Memory B cell (primary cell): ENCODE measurements around the gene DDIT4.
"Not testable (repeated sequence)": the region's sequence is repeated elsewhere in the genome, so short reads cannot be mapped to it uniquely, and the experiment has no call there.

Experiments
- ATAC-seq: fragments of 150-1000 bp; cut with Tn5 transposase; 2 replicates; pipeline ENCODE4 v1.10.0; 2021; ENCODE audit warnings: low read depth, mild to moderate bottlenecking, moderate library complexity
- DNase-seq, 2 donors: peaks; one replicate each; pipeline ENCODE4 v3.0.0; 2022; ENCODE audit warnings: low spot score in 2 of 2
- H3K27ac Mint-ChIP-seq: one replicate; pipeline ENCODE4 v1.8.0; 2022; ENCODE audit warnings: mild to moderate bottlenecking, moderate library complexity, mixed read lengths
- H3K27me3 Mint-ChIP-seq: one replicate; pipeline ENCODE4 v1.8.0; 2022; ENCODE audit warnings: mixed read lengths
- H3K36me3 Mint-ChIP-seq: one replicate; pipeline ENCODE4 v1.8.0; 2022; ENCODE audit warnings: mild to moderate bottlenecking, mixed read lengths
- H3K4me1 Mint-ChIP-seq: one replicate; pipeline ENCODE4 v1.8.0; 2022; ENCODE audit warnings: mixed read lengths
- H3K4me3 Mint-ChIP-seq: one replicate; pipeline ENCODE4 v1.8.0; 2022; ENCODE audit warnings: mild to moderate bottlenecking, moderate library complexity, mixed read lengths
- H3K9me3 Mint-ChIP-seq: one replicate; pipeline ENCODE4 v1.8.0; 2022; ENCODE audit warnings: mixed read lengths

Gene DDIT4

DNA sequence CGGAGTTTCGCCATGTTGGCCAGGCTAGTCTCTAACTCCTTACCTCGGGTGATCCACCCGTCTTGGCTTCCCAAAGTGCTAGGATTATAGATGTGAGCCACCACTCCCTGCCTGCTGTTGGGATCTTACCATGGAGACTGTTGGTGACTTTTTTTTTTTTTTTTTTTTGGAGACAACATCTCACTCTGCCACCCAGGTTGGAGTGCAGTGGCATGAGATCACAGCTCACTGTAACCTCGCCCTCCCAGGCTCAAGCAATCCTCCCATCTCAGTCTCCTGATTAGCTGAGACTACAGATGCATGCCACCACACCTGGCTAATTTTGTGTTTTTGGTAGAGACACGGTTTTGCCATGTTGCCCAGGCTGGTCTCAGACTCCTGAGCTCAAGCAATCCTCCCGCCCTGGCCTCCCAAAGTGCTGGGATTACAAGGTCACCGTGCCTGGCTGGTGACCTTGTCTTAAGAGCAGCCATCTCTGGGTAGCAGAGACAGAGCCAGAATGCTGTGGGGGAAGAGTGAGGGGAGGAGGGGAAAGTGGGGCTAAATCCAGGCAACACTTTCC, 32.0 kb upstream of the DDIT4 start:
- H3K27me3 Mint-ChIP-seq, result no peaks in the 10 kb centered on the region
- H3K36me3 Mint-ChIP-seq, result peaks cover 3% of the 10 kb centered on the region
- H3K4me3 Mint-ChIP-seq, result peak overlapping the region; percentile 28
- DNase-seq, result no peak
- H3K4me1 Mint-ChIP-seq, result peaks cover 41% of the 10 kb centered on the region
- ATAC-seq, result no peak
- H3K9me3 Mint-ChIP-seq, result no peaks in the 10 kb centered on the region
- H3K27ac Mint-ChIP-seq, result no peak overlapping the region

DNA sequence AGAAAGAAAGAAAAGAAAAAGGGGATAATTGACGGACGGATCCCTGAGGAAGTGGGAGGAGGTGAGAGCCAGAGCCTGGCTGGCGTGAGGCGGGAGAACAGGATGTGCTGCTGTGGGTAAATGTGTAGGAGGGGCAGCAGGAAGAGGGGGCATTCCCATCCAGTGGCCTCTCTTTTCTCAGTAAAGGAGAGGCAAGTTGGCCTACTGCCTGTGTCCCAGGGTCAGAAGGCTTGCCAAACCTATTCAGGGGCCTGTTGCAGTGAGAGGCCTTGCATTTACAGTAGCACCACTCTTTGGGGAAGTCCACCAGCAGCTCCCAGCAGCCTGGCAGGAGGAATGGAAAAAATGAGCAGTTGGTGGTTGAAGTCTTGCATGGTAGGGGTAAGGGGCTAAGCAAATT, 31.0 kb upstream of the DDIT4 start:
- H3K36me3 Mint-ChIP-seq, result no peaks in the 10 kb centered on the region
- H3K4me1 Mint-ChIP-seq, result peaks cover 44% of the 10 kb centered on the region
- DNase-seq, result no peak
- ATAC-seq, result no peak
- H3K9me3 Mint-ChIP-seq, result no peaks in the 10 kb centered on the region
- H3K27ac Mint-ChIP-seq, result peak overlapping the region; percentile 69
- no peaks in the 10 kb centered on the region for H3K27me3 Mint-ChIP-seq
- no peak overlapping the region for H3K4me3 Mint-ChIP-seq

DNA sequence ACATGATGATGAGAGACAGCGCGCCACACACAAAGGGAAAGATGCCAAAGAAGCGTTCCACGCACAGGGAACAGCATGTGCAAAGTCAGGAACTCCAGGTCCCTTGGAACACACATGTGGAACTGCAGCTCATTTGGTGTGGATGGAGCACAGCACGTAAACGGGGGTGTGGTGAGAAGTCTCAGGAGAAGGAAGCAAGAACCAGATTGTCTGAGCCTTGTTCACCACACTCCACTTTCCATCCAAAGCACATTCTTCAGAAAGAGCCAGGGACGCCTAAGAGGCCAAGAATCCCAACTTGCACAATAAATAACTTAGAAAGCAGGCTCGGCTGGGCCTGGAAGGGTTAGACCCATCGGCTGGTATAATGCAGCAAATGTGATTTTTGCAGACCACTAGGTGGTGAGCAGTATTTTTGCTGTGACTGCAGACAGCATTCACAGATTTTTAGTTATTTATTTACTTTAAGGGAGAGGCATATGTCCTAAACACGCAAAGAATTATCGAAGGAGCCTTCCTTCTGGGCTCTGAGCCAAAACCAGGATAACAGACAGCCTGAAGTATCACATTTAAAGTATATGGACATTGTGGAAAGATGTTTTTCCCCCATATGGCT, 29.8 kb upstream of the DDIT4 start:
- Mint-ChIP-seq H3K36me3 (no peaks in the 10 kb centered on the region), H3K27me3 (no peaks in the 10 kb centered on the region), H3K9me3 (no peaks in the 10 kb centered on the region), H3K4me3 (no peak overlapping the region), H3K4me1 (peaks cover 53% of the 10 kb centered on the region), H3K27ac (peak overlapping the region; percentile 62)
- ATAC-seq (no peak), DNase-seq (no peak)

DNA sequence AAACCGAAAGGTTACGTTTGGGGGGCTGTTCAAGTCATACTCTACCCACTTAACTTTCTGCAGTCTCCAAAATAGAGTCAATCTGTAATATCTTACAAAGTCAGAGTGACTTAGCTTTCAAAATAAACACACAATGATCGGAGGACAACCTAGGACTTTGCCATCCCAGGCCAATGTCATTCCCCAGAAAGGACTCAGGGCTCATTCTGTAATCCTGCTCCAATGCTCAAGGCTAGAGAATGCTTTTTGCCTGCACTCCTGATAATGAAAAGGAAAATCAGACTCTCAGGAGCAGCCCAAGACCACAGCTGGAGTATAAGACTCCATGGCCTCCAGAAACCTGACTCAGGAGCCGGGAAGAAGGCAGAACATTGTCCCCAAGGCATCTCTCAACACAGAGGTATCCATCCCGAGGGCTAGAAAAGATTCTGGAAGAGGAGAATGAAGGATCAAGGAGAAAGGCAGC, 29.1 kb upstream of the DDIT4 start:
- DNase-seq (no peak), ATAC-seq (no peak)
- Mint-ChIP-seq H3K27ac (peak overlapping the region; percentile 62), H3K9me3 (no peaks in the 10 kb centered on the region), H3K27me3 (no peaks in the 10 kb centered on the region), H3K4me1 (peaks cover 53% of the 10 kb centered on the region), H3K36me3 (no peaks in the 10 kb centered on the region), H3K4me3 (no peak overlapping the region)

DNA sequence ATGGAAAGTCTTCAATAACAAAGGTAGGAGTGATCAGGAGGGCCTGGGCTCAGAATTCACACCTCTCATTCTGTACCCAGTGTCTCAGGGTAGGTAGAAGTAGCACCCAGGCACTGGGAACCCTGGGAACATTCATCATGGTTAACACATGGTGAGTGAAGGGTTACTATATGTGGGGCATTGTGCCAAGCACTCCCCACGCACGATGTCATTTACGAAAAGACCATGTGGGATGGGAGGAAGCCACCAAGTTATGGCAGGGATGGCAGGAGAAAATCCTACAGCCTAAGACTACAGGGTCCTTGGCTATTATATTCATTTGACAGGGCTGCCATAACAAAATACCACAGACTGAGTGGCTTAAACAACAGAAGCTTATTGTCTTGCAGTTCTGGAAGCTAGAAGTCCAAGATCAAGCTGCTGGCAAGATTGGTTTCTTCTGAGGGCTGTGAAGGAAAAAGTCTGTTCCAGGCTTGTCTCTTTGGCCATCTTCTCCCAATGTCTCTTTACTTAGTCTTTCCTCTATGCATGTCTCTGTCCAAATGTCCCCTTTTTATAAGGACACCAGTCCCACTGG, 27.7 kb upstream of the DDIT4 start:
- DNase-seq (no peak), ATAC-seq (no peak)
- Mint-ChIP-seq H3K36me3 (no peaks in the 10 kb centered on the region), H3K4me3 (no peak overlapping the region), H3K4me1 (peaks cover 57% of the 10 kb centered on the region), H3K27me3 (no peaks in the 10 kb centered on the region), H3K27ac (no peak overlapping the region), H3K9me3 (no peaks in the 10 kb centered on the region)

DNA sequence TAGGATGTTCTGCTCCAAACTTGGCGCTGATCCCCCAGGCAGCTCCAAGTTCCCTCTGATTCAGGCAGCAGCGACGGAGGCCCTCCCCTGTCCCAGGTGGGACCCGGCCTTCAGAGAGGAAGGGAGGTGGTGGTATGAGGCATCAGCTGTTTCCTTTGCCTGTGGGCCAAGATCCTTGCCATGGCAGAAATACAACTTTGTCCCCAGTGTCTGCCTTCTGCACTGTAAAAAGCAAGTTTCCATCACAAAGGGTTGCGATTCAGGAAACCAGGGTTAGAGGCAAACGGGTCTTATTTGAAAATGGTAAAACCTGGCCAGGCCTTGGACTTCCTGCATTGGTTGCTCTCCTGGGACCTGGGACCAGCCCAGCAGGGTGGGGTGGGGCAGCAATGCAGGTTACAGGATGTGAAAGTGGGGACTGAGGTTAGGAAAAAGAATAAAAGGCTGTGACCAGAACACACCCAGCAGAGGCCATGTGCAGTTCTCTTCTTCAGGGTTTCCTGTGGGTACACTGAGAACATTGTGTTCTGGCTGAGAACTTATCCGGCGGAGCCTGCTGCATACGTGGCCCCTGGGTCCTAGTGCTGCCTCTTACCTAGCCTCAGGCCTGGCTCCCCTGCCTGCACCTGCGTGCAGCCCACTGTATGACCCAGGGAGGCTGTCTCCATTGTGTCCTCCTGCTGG, 25.1 kb upstream of the DDIT4 start:
- H3K27me3 Mint-ChIP-seq, result no peaks in the 10 kb centered on the region
- peak; percentile 89 for ATAC-seq
- peak overlapping the region; percentile 81 for H3K4me3 Mint-ChIP-seq
- H3K4me1 Mint-ChIP-seq, result peaks cover 55% of the 10 kb centered on the region
- peak overlapping the region; percentile 86 for H3K27ac Mint-ChIP-seq
- peak; percentile 42 to 55 for DNase-seq
- H3K9me3 Mint-ChIP-seq, result no peaks in the 10 kb centered on the region
- no peaks in the 10 kb centered on the region for H3K36me3 Mint-ChIP-seq

DNA sequence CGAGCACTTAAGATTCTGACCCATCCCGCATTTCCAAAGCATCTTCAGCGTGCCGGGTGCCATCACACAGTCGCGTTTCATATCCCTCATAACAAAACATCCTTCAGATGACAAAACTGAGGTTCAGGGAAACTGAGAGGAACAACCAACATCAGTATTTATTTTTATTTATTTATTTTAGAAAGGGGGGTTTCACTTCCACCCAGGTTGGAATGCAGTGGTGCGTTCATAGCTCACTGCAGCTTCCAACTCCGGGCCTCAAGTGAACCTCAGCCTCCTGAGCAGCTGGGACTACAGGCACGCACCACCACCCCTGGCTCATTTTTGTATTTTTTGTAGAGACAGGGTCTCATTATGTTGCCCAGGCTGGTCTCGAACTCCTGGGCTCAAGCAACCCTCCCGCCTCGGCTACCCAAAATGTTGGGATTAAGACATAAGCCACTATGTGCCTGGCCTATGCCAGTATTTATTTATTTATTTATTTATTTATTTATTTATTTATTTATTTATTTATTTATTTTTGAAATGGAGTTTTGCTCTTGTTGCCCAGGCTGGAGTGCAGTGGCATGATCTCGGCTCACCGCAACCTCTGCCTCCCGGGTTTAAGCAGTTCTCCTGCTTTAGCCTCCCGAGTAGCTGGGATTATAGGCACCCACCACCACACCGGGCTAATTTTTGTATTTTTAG, 24.4 kb upstream of the DDIT4 start:
- peaks cover 52% of the 10 kb centered on the region for H3K4me1 Mint-ChIP-seq
- H3K36me3 Mint-ChIP-seq, DNase-seq, H3K27me3 Mint-ChIP-seq, H3K9me3 Mint-ChIP-seq: not testable (repeated sequence)
- ATAC-seq, result peak; percentile 16
- H3K4me3 Mint-ChIP-seq, result peak overlapping the region; percentile 81
- H3K27ac Mint-ChIP-seq, result peak overlapping the region; percentile 86

DNA sequence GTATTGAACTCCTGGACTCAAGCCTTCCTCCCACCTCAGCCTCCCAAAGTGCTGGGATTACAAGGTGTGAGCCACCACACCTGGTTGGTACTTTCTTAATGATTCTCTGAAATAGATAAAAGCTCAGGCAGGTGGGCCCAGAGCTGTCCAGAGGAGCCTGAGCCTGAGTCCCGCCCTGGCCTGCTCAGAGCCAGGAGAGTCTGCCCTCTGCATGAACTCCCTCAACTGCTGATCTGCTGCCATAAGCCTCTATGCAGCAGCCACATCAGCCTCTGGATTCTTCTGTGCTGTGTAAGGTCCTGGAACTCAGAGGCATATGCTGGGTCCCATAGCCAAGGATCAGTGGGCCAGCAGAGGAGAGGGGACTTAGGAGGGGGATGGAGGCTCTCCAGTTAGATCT, 23.1 kb upstream of the DDIT4 start:
- no peaks in the 10 kb centered on the region for H3K27me3 Mint-ChIP-seq
- no peaks in the 10 kb centered on the region for H3K9me3 Mint-ChIP-seq
- no peaks in the 10 kb centered on the region for H3K36me3 Mint-ChIP-seq
- H3K4me1 Mint-ChIP-seq, result peaks cover 55% of the 10 kb centered on the region
- H3K4me3 Mint-ChIP-seq, result peak overlapping the region; percentile 12
- DNase-seq (no peak), ATAC-seq (no peak)
- H3K27ac Mint-ChIP-seq, result no peak overlapping the region

DNA sequence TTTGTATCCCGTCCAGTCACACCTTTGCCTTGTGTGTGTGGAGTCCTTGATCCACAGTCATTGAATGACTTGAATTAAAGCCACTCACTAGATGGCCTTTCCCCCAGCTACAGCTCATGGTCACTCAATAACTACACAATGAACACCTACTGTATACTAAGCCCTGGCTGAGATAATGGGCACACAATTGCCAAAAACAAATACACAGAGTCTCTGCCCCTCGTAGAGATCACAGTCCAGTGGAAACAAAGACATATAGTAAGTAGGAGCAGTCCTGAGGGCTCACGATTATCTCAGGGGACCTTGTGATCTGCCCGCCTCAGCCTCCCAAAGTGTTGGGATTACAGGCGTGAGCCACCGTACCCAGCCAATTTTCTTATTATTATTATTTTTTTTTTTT, 22.1 kb upstream of the DDIT4 start:
- ATAC-seq (no peak), DNase-seq (no peak)
- Mint-ChIP-seq H3K36me3 (no peaks in the 10 kb centered on the region), H3K27me3 (no peaks in the 10 kb centered on the region), H3K27ac (no peak overlapping the region), H3K4me1 (peaks cover 54% of the 10 kb centered on the region), H3K4me3 (no peak overlapping the region), H3K9me3 (no peaks in the 10 kb centered on the region)

DNA sequence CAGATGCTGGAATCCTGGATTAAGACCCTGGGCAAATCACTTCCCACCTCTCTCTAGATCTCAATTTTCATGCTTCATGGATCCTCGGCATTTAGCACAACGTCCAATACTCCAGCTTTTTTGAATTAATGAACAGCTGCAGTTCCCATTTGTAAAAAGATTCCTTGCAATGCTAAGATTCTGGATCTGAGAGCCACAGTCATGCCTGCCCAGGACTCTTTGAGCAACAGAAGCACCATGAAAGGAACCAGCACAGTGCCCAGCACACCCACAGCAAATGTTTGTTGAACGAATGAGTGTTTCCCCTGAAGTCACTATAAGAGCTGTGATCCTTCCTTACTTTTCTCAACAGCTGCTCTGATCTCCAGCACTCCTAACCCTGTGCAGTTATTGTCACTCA, 20.8 kb upstream of the DDIT4 start:
- Mint-ChIP-seq H3K27me3 (no peaks in the 10 kb centered on the region), H3K4me1 (peaks cover 53% of the 10 kb centered on the region), H3K4me3 (no peak overlapping the region), H3K36me3 (no peaks in the 10 kb centered on the region), H3K9me3 (no peaks in the 10 kb centered on the region), H3K27ac (peak overlapping the region; percentile 50)
- DNase-seq (no peak), ATAC-seq (no peak)

DNA sequence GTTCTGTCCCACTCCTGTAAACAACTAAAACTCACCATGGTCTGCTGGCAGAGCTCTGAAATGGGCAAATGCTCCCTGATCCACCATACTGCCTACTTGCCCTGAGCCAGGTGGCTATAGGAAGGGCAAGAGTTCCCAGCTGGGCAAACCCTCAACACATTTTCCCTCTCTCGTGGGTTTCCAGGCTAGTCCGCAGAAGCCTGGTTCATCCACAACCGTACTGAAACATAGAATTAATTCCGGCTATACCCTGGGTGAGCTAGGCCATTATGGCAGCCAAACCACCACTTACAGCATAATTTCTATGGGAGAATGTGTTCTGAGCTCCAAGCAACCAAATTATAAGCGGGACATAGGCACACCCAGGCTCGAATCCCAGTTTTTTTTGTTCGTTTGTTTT, 20.1 kb upstream of the DDIT4 start:
- Mint-ChIP-seq H3K4me1 (peaks cover 49% of the 10 kb centered on the region), H3K4me3 (no peak overlapping the region), H3K27me3 (no peaks in the 10 kb centered on the region), H3K27ac (peak overlapping the region; percentile 50), H3K9me3 (no peaks in the 10 kb centered on the region), H3K36me3 (no peaks in the 10 kb centered on the region)
- ATAC-seq (no peak), DNase-seq (no peak)

DNA sequence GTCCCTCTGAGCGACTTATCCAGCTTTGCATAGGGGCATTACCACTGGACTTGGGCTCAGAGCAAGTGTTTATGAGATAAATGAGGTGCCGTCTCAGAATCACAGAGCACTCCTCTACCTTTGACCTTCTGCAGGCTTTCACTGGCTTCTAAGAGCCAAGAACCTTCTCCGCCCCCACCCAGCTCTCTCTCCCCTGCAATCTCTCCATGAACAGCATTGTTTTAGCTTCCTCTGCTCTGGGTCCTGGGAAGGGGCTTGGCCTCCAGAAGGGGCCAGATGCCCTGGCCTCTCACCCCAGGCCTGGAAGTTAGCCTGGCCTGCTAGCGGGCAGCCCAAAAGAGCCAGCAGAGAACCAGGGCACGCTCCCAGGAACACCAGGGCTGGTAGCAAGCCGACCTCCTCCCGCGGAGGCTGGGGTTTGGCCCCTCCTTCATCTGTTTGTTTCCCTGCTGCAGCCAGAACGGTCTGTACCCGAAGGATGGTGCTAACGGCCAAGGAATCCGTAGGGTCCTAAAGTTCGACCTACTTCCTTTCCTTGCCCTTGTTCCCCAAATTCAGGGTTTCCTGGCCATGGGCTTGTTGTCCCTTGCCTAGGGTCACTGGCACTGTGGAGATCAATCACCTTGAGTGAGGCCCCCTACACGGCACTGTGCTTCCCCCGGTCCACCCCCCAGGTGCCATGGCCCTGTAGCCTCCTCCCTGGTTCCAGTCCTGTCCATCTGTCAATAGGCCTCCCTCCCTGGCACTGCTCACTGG, 18.7 kb upstream of the DDIT4 start:
- Mint-ChIP-seq H3K4me3 (peak overlapping the region; percentile 44), H3K9me3 (no peaks in the 10 kb centered on the region), H3K27ac (peak overlapping the region; percentile 21), H3K36me3 (no peaks in the 10 kb centered on the region), H3K27me3 (no peaks in the 10 kb centered on the region), H3K4me1 (peaks cover 50% of the 10 kb centered on the region)
- ATAC-seq, result peak; percentile 31
- no peak for DNase-seq

DNA sequence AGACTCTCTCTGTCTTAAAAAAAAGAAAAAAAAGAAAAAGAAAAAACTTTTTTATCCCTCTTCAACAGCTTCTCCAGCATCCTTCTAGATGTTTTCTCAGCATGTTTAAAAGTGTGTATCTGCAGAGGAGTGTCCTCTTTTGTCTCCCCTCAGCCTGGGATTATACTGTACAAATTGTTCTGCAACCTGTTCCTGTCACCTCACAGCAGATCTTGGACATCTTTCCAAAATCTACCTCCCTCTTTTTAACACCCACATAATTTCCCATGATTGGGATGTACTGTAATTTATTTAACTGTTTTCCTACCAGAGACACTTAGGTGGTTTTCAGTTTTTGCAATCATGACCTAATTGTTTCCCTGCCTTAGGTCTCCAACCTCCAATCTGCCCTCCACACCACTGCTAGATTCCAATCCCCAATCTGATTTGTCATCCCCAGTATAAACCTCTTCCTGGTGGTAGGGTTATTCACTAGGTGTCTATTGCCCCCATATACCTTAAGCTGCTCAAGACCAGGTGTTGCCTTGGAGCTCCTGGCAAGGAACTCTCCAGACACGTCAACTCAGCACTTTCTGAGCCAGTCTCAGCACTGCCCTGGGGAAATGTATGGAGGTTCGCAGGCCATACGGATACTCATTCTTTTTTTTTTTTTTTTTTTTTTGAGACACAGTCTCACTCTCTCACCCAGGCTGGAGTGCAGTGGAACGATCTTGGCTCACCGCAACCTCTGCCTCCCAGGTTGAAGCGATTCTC, 17.6 kb upstream of the DDIT4 start:
- Mint-ChIP-seq H3K4me1 (peaks cover 51% of the 10 kb centered on the region), H3K27me3 (no peaks in the 10 kb centered on the region), H3K9me3 (no peaks in the 10 kb centered on the region), H3K4me3 (no peak overlapping the region), H3K27ac (no peak overlapping the region), H3K36me3 (no peaks in the 10 kb centered on the region)
- DNase-seq (no peak), ATAC-seq (no peak)
